Measurements from ENCODE around the gene ANKRD39.

- TF ChIP-seq CTCF (IDR thresholded peaks at IDR 0.05; ENCODE audit: low read length) = no peak
- TF ChIP-seq EZH2phosphoT487 (IDR thresholded peaks at IDR 0.05; ENCODE audit: low read length) = no peak
- TF ChIP-seq EZH2 (optimal IDR thresholded peaks at IDR 0.05; ENCODE audit: low read depth, low read length) = no peak
Observed at GRCh38 chr2:96831679-96832078, 26.1 kb downstream of the ANKRD39 start.
